SK-N-SH treated with all-trans-retinoic acid at 6 μM for 48 hours (cell line): ENCODE data around the gene C2orf78.
A peak's percentile ranks its signal among the peaks of the same experiment; 100 is the strongest.
"Not testable (repeated sequence)": the region's sequence is repeated elsewhere in the genome, so short reads cannot be mapped to it uniquely, and the experiment has no call there.

ENCODE experiments used
- ATAC-seq: fragments of 200-7000 bp; cut with Tn5 transposase; 3 replicates; pipeline ENCODE4 v1.9.1; 2020; ENCODE audit warnings: mild to moderate bottlenecking, moderate library complexity
- ARNTL ChIP-seq: fragments of 450-650 bp; formaldehyde crosslinking; IDR thresholded peaks from 2 replicates; pipeline ENCODE4 v1.5.0; 2020; ENCODE audit warnings: low read depth, mild to moderate bottlenecking, moderate library complexity, borderline replicate concordance
- BACH2 ChIP-seq: fragments of 250-450 bp; sonication (Bioruptor Pico); IDR thresholded peaks from 2 replicates; pipeline ENCODE4 v1.9.0; 2021; ENCODE audit warnings: mild to moderate bottlenecking, borderline replicate concordance
- CSDC2 ChIP-seq: fragments of 250-450 bp; sonication (Bioruptor Pico); IDR thresholded peaks from 2 replicates; pipeline ENCODE4 v1.5.0; 2020; ENCODE audit warnings: mild to moderate bottlenecking, moderate library complexity
- ESRRG ChIP-seq: fragments of 250-450 bp; sonication (Bioruptor Pico); IDR thresholded peaks from 2 replicates; pipeline ENCODE4 v1.6.1; 2021; ENCODE audit warnings: mild to moderate bottlenecking
- GLIS3 ChIP-seq: fragments of 250-450 bp; sonication (Bioruptor Pico); IDR thresholded peaks from 2 replicates; pipeline ENCODE4 v1.5.0; 2020; ENCODE audit warnings: mild to moderate bottlenecking, moderate library complexity
- ISL1 ChIP-seq: fragments of 250-450 bp; sonication (Bioruptor Pico); IDR thresholded peaks from 2 replicates; pipeline ENCODE4 v2.1.2; 2022; ENCODE audit warnings: mild to moderate bottlenecking, moderate library complexity
- PATZ1 ChIP-seq: fragments of 250-450 bp; sonication (Bioruptor Pico); IDR thresholded peaks from 2 replicates; pipeline ENCODE4 v1.8.0; 2020; ENCODE audit warnings: mild to moderate bottlenecking, moderate library complexity, borderline replicate concordance
- POU6F1 ChIP-seq: fragments of 250-450 bp; sonication (Bioruptor Pico); IDR thresholded peaks from 2 replicates; pipeline ENCODE4 v1.8.0; 2021; ENCODE audit warnings: low read depth, mild to moderate bottlenecking, moderate library complexity, borderline replicate concordance
- PPARA ChIP-seq: fragments of 250-450 bp; sonication (Bioruptor Pico); IDR thresholded peaks from 2 replicates; pipeline ENCODE4 v1.5.0; 2020; ENCODE audit warnings: mild to moderate bottlenecking, borderline replicate concordance
- RARB ChIP-seq: fragments of 250-450 bp; sonication (Bioruptor Pico); IDR thresholded peaks from 2 replicates; pipeline ENCODE4 v1.8.0; 2021; ENCODE audit warnings: mild to moderate bottlenecking, moderate library complexity
- SNAI2 ChIP-seq: fragments of 250-450 bp; sonication (Bioruptor Pico); IDR thresholded peaks from 2 replicates; pipeline ENCODE4 v1.5.0; 2020; ENCODE audit warnings: mild to moderate bottlenecking, moderate library complexity
- TCF4 ChIP-seq: fragments of 250-450 bp; sonication (Bioruptor Pico); IDR thresholded peaks from 2 replicates; pipeline ENCODE4 v1.8.0; 2021; ENCODE audit warnings: mild to moderate bottlenecking, moderate library complexity, borderline replicate concordance
- TOX ChIP-seq: fragments of 250-450 bp; sonication (Bioruptor Pico); IDR thresholded peaks from 2 replicates; pipeline ENCODE4 v1.8.0; 2021; ENCODE audit warnings: mild to moderate bottlenecking, moderate library complexity, borderline replicate concordance
- TSHZ2 ChIP-seq: fragments of 250-450 bp; sonication (Bioruptor Pico); IDR thresholded peaks from 2 replicates; pipeline ENCODE4 v1.5.0; 2020; ENCODE audit warnings: mild to moderate bottlenecking, moderate library complexity
- ZFP3 ChIP-seq: fragments of 250-450 bp; sonication (Bioruptor Pico); IDR thresholded peaks from 2 replicates; pipeline ENCODE4 v1.5.0; 2020; ENCODE audit warnings: mild to moderate bottlenecking, moderate library complexity
- ZNF565 ChIP-seq: fragments of 450-650 bp; formaldehyde crosslinking; conservative IDR thresholded peaks from 2 replicates; pipeline ENCODE4 v1.5.0; 2020; ENCODE audit warnings: low read depth, mild to moderate bottlenecking, moderate library complexity
- ZNF70 ChIP-seq: fragments of 450-650 bp; formaldehyde crosslinking; IDR thresholded peaks from 2 replicates; pipeline ENCODE4 v1.5.0; 2020; ENCODE audit warnings: mild to moderate bottlenecking, moderate library complexity
- ZNF8 ChIP-seq: fragments of 450-650 bp; formaldehyde crosslinking; IDR thresholded peaks from 2 replicates; pipeline ENCODE4 v1.5.0; 2020; ENCODE audit warnings: mild to moderate bottlenecking, moderate library complexity
- TF ChIP-seq, protein P1 (sequence below): fragments of 250-450 bp; sonication (Bioruptor Pico); IDR thresholded peaks from 2 replicates; pipeline ENCODE4 v1.5.1; 2021; ENCODE audit warnings: mild to moderate bottlenecking, moderate library complexity

C2orf78 gene

DNA sequence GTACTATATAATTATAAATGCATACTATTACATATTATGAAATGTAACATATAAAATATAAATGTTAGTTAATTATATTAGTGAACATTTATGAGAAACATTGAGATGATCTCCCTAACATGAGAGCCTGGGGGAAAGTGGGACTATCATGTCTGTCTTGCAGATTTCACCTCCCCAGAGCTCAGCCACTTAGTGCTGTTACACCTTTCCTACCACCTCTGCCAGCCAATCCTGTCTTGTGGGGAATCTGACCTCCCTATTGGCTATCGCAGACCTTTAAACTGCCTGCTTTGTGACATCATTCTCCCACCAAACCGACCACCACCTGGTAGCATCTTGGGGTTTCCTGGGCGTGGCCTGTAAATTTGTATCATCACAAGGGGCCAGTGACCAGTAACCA, at the start of gene C2orf78:
Gene C2orf78, plus strand, starts transcription at position 301 of the 400 bp plus-strand sequence. CDS start 127 bp downstream, outside the sequence.
- not testable (repeated sequence) for ATAC-seq

DNA sequence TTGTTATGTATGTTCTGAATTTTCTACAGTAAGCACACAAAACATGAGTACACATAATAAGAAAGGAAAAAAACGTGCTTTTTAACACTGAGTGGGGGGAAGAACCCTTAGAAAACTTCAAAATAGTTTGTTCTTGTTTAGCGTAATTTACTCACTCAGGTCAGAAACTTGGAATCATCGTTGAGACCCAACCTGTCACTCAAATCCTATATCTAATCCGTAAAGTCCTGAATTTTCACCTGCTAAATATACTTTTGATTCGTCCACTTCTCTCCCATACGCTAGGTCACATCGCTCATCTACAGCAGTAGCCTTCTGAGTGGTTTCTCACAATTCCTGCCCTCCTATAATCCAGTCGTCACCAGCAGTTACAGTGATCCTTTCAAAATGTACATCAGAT, 47.6 kb upstream of the C2orf78 start:
- peak; percentile 24 for ATAC-seq
- no peak for TF ChIP-seq ARNTL
- TF ChIP-seq, protein P1, sequence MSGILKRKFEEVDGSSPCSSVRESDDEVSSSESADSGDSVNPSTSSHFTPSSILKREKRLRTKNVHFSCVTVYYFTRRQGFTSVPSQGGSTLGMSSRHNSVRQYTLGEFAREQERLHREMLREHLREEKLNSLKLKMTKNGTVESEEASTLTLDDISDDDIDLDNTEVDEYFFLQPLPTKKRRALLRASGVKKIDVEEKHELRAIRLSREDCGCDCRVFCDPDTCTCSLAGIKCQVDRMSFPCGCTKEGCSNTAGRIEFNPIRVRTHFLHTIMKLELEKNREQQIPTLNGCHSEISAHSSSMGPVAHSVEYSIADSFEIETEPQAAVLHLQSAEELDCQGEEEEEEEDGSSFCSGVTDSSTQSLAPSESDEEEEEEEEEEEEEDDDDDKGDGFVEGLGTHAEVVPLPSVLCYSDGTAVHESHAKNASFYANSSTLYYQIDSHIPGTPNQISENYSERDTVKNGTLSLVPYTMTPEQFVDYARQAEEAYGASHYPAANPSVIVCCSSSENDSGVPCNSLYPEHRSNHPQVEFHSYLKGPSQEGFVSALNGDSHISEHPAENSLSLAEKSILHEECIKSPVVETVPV (CRISPR knock-in tag) = no peak
- TF ChIP-seq ZNF70 = no peak
- TF ChIP-seq, all 23 proteins: peak for 0

DNA sequence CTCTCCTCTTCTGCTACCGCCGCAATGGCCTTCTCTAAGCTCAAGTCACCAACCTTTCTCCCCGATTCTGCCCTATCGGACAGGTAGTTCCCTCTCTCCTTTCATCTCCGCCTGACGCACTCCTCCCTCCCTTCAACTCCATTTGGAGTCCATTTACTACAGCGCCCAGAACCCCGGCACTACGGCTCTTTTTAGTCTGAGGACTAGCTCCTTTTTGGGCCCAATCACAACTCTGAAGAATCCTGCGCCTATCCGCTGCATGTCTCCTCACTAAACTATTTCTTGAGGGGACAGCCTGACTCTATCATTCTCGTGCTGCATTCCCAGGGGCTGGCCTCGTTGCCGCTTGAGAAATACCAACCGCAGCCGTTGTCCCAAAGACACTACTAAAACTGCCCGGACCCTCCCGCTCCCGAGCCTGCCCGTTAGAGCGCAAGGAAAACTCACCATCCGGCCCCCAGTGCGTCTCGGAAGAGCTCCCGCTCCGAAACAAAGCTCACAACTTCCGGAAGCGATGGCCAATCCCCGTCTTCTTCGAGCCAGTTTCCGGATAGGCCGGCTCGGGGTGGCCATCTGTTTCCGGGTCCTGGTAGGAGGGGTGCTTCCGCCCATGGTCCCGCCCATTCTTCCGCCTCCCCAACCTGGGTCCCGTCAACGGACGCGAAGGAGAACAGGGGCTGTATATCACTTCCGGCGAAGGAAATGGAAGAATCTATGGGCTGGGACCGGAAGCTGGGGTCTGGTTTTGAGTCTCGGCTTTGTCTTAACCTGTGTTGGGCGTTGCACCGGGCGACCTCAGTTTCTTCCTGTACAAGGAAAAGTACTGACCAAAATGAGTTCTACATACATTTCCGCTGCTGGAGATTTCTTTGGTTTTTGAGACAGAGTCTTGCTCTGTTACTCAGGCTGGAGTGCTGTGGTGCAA, 46.9 kb upstream of the C2orf78 start, which contains the start of gene TPRKB:
Gene TPRKB, minus strand, starts transcription at position 491 of the 925 bp plus-strand sequence. CDS start 2,776 bp downstream, outside the sequence.
- peak; percentile 99 for ATAC-seq
- TF ChIP-seq TSHZ2 (peak; percentile 81), ZNF565 (CRISPR knock-in tag) (no peak), PATZ1 (CRISPR knock-in tag) (no peak), ESRRG (CRISPR knock-in tag) (peak; percentile 37; the same call in 1 of the 2 replicates), ISL1 (no peak), CSDC2 (CRISPR knock-in tag) (peak; percentile 85), GLIS3 (CRISPR knock-in tag) (peak; percentile 5; the same call in 1 of the 2 replicates), ZNF8 (peak; percentile 32; the same call in 1 of the 2 replicates), TCF4 (CRISPR knock-in tag) (peak; percentile 51; the same call in 1 of the 2 replicates), POU6F1 (CRISPR knock-in tag) (no peak), PPARA (CRISPR knock-in tag) (no peak), RARB (0 out of 2 replicates have a peak, but pooled peaks have one; percentile 27), BACH2 (CRISPR knock-in tag) (no peak), TOX (CRISPR knock-in tag) (no peak), SNAI2 (CRISPR knock-in tag) (peak; percentile 69; the same call in 1 of the 2 replicates), ZFP3 (0 out of 2 replicates have a peak, but pooled peaks have one; percentile 49)
- TF ChIP-seq, protein P1 (CRISPR knock-in tag) = no peak
